SIG-M5 (cell line): ENCODE data around the gene SLC27A1.
"Not testable (repeated sequence)": the region's sequence is repeated elsewhere in the genome, so short reads cannot be mapped to it uniquely, and the experiment has no call there.

ENCODE experiments used
- DNase-seq: peaks from one replicate; lab custom pipeline; 2025; lab: John Stamatoyannopoulos, UW

SLC27A1 gene

GRCh38 chr19:17457616-17458015 lies 12.7 kb upstream of the SLC27A1 start:
- DNase-seq = no peak

DNA sequence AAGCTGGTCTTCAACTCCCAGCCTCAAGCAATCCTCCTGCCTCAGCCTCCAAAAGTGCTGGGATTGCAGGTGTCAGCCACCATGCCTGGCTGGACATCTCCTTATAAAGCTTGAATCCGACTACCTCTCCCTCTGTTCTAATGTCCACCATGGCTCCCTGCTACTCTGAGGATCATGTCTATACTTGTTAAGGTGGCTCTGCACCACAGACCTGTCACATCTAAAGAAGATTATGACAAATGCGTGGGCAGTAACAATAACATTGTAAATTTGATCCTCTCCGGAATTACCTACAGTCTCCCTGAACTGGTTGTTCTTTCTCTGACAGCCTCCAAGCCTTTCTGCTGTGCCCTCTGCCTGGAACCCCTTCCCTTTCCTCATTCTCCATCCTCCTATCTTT lies 11.4 kb upstream of the SLC27A1 start:
- no peak for DNase-seq

GRCh38 chr19:17460372-17461230 lies 9.7 kb upstream of the SLC27A1 start, which contains the start of gene NXNL1:
Gene NXNL1 (minus strand): TSS chr19:17460926. CDS start chr19:17460869, 57 bp downstream.
- no peak for DNase-seq

- no peak for DNase-seq
Measured at GRCh38 chr19:17466487-17466850, 3.9 kb upstream of the SLC27A1 start.

DNA sequence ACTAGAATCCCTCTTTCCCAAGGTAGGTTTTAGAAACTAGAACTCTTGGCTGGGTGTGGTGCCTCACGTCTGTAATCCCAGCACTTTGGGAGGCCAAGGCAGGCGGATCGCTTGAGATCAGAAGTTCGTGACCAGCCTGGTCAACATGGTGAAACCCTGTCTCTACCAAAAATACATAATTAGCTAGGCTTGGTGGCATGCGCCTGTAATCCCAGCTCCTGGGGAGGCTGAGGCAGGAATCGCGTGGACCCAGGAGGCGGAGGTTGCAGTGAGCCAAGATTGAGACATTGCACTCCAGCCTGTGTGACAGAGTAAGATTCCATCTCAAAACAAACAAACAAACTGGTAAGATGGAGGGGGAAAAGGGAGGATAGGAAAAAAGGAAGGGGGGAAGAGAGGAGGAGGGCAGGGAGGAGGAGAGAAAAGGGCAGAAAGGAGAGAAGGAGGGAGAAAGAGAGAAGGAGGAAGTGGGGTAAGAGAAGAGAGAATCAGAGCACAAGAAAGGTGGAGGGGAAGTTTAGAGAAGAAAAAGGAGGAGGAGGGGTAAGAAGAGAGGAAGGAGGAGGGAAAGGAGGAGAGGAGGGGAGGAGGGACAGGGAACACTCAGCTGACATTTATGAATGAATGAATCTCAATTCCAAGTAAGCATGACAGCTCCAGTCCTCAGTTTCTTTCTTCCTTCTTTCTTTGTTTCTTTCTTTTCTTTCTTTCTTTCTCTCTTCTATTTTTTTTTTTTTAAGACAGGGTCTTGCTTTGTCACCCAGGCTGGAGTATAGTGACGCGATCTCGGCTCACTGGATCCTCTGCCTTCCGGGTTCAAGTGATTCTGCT lies 2.6 kb upstream of the SLC27A1 start:
- no peak for DNase-seq

DNA sequence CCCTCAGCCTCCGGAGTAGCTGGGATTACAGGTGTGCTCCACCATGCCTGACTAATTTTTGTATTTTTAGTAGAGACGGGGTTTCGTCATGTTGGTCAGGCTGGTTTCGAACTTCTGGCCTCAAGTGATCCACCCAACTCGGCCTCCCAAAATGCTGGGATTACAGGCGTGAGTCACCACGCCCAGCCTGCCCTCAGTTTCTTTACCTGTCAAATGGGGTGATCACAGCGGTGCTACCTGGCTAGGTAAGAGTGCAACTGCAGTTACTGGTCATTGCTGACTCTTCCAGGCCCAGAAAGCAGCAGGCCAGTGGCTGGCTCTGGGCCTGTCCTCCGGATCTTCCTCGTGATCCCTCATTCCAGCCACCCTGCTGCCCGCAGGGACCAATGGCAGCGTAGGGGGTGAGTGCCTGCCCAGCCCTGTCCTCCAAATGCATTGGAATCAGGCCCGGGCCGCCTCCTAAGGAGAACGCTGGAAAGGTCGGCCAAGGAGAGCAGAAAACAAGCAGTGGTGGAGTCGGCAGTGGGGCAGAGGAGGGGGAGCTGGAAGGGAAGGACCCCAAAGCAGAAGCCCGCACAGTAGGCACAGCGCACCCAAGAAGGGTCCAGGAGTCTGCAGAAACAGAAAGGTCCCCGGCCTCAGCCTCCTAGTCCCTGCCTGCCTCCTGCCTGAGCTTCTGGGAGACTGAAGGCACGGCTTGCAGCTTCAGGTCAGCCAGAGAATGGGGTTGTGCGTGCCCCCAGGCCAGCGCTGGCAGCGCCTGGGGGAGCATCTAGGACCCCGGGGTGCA lies 1.8 kb upstream of the SLC27A1 start:
- DNase-seq = no peak

DNA sequence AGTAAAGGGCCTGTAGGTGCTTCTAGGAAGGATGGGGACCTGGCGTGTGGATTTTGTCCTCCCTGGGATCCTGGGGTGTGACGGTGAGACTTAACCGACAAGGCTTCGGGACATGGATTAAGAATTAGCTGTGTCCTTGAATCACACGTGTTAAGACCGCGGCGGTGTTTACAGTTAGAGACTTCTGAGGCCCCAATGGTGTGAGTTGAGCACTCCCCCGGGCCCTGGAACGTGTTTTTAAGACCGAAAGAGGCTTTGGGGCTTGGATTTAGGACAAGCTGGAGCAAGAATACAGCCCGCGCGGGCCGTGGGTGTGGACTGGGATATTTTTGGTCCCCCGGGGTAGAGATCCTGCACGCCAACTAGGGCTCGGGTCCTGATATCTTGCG lies 1.2 kb upstream of the SLC27A1 start:
- DNase-seq = no peak

GRCh38 chr19:17469481-17470067 lies 750 bp upstream of the SLC27A1 start:
- DNase-seq = no peak

GRCh38 chr19:17471410-17472125 lies 1.2 kb downstream of the SLC27A1 start:
- DNase-seq = no peak

DNA sequence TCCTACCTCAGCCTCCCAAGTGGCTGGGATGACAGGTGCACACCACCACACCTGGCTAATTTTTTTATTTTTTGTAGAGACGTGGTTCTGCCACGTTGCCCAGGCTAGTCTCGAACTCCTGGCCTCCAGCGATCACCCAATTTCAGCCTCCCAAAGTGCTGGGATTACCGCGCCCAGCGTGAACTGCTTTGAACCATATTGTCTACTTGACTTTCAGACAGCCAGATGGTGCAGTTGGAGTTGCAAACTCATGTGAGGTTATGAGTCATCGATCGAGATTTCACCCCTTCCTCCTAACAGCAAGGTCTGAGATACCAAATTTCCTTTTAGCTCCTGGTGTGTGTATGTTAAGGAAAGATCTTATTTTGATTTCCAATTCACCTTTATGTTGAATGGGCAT lies 2.7 kb downstream of the SLC27A1 start:
- DNase-seq = no peak

GRCh38 chr19:17475011-17475540 lies 4.8 kb downstream of the SLC27A1 start:
- DNase-seq = not testable (repeated sequence)

- DNase-seq = no peak
Measured at GRCh38 chr19:17475541-17476115, 5.3 kb downstream of the SLC27A1 start.

DNA sequence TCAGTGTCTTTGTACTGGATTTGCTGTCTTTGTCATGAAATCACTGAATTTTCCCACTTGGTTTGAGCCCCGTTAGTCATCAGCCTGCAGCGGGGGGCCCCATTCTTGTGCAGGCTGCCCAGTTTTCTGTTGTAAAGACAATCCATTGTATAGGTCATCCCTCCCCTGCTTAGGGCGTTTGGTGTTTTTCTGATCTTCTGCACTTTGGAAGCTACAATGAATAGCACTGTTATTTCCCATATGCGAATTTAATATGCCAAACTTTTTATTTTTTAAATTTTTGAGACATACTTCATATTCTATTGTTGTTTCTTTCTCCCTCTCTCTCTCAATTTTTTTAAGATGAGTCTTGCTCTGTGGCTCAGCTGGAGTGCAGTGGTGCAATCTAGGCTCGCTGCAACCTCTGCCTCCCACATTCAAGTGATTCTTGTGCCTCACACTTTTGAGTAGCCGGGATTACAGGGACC lies 9.0 kb downstream of the SLC27A1 start:
- DNase-seq = no peak

DNA sequence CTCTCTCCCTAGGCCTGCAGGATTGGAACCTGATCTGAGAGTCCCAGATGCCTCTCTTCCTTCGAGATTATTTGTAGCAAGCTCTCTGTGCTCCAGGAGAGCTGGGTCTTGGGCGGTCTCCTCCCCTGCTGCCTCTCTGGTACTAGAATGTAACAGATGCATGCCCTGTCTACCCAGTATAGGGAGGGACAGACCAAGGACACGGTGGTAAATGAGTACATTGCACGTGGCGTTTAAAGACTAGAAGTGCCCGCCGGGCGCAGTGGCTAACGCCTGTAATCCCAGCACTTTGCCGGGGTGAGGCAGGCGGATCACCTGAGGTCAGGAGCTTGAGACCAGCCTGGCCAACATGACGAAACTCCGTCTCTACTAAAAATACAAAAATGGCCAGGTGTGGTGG lies 11.7 kb downstream of the SLC27A1 start:
- no peak for DNase-seq

- DNase-seq = no peak
Measured at GRCh38 chr19:17482877-17483604, 12.7 kb downstream of the SLC27A1 start.

DNA sequence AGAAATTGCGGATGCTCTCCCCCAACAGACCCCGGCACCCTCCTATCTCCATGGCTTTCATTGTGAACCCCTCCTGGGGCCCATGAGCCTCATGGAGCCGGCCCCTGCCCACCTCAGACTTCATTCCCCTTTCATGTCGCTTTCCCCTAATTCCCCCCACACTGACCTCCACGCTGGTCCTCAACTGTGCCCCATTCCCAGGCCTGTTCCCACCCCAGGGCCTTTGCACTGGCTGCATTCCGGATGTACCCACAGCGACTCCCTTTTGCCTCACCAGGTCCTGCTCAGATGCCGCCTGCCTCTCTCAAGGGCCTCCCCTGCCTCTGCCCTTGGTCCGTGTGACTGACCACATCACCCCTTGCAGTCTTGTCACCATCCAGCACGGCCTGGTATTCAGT lies 13.3 kb downstream of the SLC27A1 start:
- no peak for DNase-seq

DNA sequence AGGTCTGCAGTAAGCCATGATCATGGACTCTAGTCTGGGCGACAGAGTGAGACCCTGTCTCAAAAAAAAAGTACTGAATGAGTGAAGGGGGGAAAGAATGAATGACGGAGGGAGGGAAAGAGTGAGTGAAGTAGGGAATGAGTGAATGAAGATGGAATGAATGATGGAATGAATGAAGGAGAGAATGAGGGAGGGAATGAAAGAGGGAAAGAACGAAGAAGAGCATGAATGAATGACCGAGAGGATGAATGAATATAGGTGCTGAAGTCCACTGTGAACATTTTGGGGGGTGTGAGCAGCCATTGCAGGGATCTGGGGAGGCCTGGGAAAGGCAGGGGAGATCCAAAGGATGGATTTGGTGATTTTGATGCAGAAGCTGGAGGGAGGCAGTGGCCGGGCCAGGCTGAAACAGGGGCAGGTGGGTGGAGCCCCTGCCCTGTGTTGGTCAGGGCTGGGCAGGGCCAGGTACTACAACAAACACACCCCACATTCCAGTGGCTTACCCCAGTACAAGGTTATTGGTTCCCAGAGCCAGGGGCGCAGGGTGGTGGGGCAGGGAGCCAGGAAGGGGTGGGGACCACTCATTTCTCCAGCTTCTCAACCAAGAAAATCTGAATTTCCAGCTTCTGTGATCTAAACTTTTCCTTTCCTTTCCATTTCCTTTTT lies 14.3 kb downstream of the SLC27A1 start:
- no peak for DNase-seq

DNA sequence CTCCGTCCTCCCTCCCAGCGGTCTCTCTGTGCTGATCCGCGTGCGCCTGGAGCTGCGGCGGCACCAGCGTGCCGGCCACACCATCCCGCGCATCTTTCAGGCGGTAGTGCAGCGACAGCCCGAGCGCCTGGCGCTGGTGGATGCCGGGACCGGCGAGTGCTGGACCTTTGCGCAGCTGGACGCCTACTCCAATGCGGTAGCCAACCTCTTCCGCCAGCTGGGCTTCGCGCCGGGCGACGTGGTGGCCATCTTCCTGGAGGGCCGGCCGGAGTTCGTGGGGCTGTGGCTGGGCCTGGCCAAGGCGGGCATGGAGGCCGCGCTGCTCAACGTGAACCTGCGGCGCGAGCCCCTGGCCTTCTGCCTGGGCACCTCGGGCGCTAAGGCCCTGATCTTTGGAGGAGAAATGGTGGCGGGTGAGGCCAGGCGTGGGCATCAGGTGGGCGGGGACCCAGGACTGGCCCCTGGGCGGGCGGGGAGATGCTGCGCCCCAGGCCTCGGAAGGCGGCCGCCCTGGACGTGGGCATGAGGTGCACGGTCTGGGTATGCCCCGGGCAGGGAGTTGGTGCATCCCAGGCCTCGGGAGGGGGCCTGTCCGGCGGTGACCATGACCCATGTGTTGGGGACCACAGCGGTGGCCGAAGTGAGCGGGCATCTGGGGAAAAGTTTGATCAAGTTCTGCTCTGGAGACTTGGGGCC lies 16.4 kb downstream of the SLC27A1 start:
- DNase-seq = no peak
